ENCODE results near the gene UBR3. TPM values are rescaled to one million over a fixed set of nuclear protein-coding genes. Genes with fewer than 3 reads are reported as not detected.
"Not testable (repeated sequence)": the region's sequence is repeated elsewhere in the genome, so short reads cannot be mapped to it uniquely, and the experiment has no call there.

UBR3 gene
- polyA plus RNA-seq, 1 donor from 2014 or later, result 75.2 TPM

GRCh38 chr2:170122883-170123547, 295.8 kb downstream of the UBR3 start:
- H3K36me3 ChIP-seq (ENCODE audit: insufficient read depth, low read length), result no peaks in the 10 kb centered on the region
- no peaks in the 10 kb centered on the region for H3F3A ChIP-seq (ENCODE audit: insufficient read depth, low read length, poor library complexity, severe bottlenecking)
- TF ChIP-seq MXI1 (conservative IDR thresholded peaks at IDR 0.05; ENCODE audit: poor library complexity, severe bottlenecking) (no peak), TAF1 (IDR thresholded peaks at IDR 0.05; ENCODE audit: low read depth) (no peak)
- H4K20me1 ChIP-seq (ENCODE audit: insufficient read depth), result no peaks in the 10 kb centered on the region
- no peaks in the 10 kb centered on the region for H3K27me3 ChIP-seq (ENCODE audit: insufficient read depth, low read depth, low read length)
- no peaks in the 10 kb centered on the region for H3K9me3 ChIP-seq (ENCODE audit: low read length)
- H3K79me2 ChIP-seq (replicated peaks; ENCODE audit: insufficient read depth, low read length), result no peaks in the 10 kb centered on the region
- H3K9ac ChIP-seq (ENCODE audit: low read length), result no peak overlapping the region
- H3K4me2 ChIP-seq (ENCODE audit: low read length), result no peak overlapping the region
- H3K27ac ChIP-seq (ENCODE audit: low read length), result no peak overlapping the region
- no peak overlapping the region for H2AFZ ChIP-seq (ENCODE audit: low read depth, low read length)
- H3K4me3 ChIP-seq (ENCODE audit: low read length), result no peak overlapping the region
- no peaks in the 10 kb centered on the region for H3K9me2 ChIP-seq (ENCODE audit: insufficient read depth, low read length)

GRCh38 chr2:170123593-170123992, 296.3 kb downstream of the UBR3 start:
- Histone ChIP-seq H3K4me3 (ENCODE audit: low read length) (no peak overlapping the region), H3K27ac (ENCODE audit: low read length) (no peak overlapping the region), H2AFZ (ENCODE audit: low read depth, low read length) (no peak overlapping the region), H3K27me3 (ENCODE audit: insufficient read depth, low read depth, low read length) (no peaks in the 10 kb centered on the region), H3K79me2 (replicated peaks; ENCODE audit: insufficient read depth, low read length) (no peaks in the 10 kb centered on the region), H3K9me2 (ENCODE audit: insufficient read depth, low read length) (no peaks in the 10 kb centered on the region), H3F3A (ENCODE audit: insufficient read depth, low read length, poor library complexity, severe bottlenecking) (no peaks in the 10 kb centered on the region), H4K20me1 (ENCODE audit: insufficient read depth) (no peaks in the 10 kb centered on the region), H3K36me3 (ENCODE audit: insufficient read depth, low read length) (no peaks in the 10 kb centered on the region), H3K4me2 (ENCODE audit: low read length) (no peak overlapping the region), H3K9me3 (ENCODE audit: low read length) (no peaks in the 10 kb centered on the region), H3K9ac (ENCODE audit: low read length) (no peak overlapping the region)
- TF ChIP-seq RAD21 (conservative IDR thresholded peaks at IDR 0.05) (no peak), EZH2 (IDR thresholded peaks at IDR 0.05; ENCODE audit: borderline replicate concordance, insufficient read depth, low read length, poor library complexity, severe bottlenecking) (no peak), CTCF (IDR thresholded peaks at IDR 0.05; ENCODE audit: poor library complexity, severe bottlenecking) (no peak), SMC3 (conservative IDR thresholded peaks at IDR 0.05; ENCODE audit: poor library complexity) (no peak), POLR2AphosphoS5 (IDR thresholded peaks at IDR 0.05) (no peak)

GRCh38 chr2:170126138-170126728, 299.0 kb downstream of the UBR3 start:
- not testable (repeated sequence) for H3K9ac ChIP-seq (ENCODE audit: low read length); H3K27me3 ChIP-seq (ENCODE audit: insufficient read depth, low read depth, low read length); H3K79me2 ChIP-seq (replicated peaks; ENCODE audit: insufficient read depth, low read length); H3K4me3 ChIP-seq (ENCODE audit: low read length); H3K4me2 ChIP-seq (ENCODE audit: low read length); H3K36me3 ChIP-seq (ENCODE audit: insufficient read depth, low read length); H2AFZ ChIP-seq (ENCODE audit: low read depth, low read length); H3K9me3 ChIP-seq (ENCODE audit: low read length); H4K20me1 ChIP-seq (ENCODE audit: insufficient read depth); H3K9me2 ChIP-seq (ENCODE audit: insufficient read depth, low read length); H3K27ac ChIP-seq (ENCODE audit: low read length); H3F3A ChIP-seq (ENCODE audit: insufficient read depth, low read length, poor library complexity, severe bottlenecking)

Small RNA genes within 50 kb of the gene (small RNA-seq; reads per million reads assigned to genes)
- 0 reads per million in 3 experiments for gene RNU6-1006P

Other genes starting within 250 kb of the UBR3 start
- 28.7 and 45.0 TPM in 2 replicates for gene PPIG, start 243.1 kb upstream of the UBR3 start, polyA plus RNA-seq
- gene CFAP210, start 133.0 kb upstream of the UBR3 start, polyA plus RNA-seq, result 0.20 and 1.7 TPM in 2 replicates
- 15.0 and 25.4 TPM in 2 replicates for gene PHOSPHO2, start 133.0 kb upstream of the UBR3 start, polyA plus RNA-seq
- gene KLHL23, start 93.6 kb upstream of the UBR3 start, polyA plus RNA-seq, result 75.8 and 87.8 TPM in 2 replicates
- gene SSB, start 28.6 kb upstream of the UBR3 start, polyA plus RNA-seq, result 164 and 214 TPM in 2 replicates
- gene METTL5, start 2.5 kb upstream of the UBR3 start, polyA plus RNA-seq, result 73.8 and 82.2 TPM in 2 replicates